ENCODE measurements around the gene PLEKHN1.

GRCh38 chr1:998745-998994 is 32.4 kb downstream of the PLEKHN1 start:
- no peak for TF ChIP-seq EZH2 (IDR thresholded peaks at IDR 0.05; ENCODE audit: borderline replicate concordance, low read depth, low read length, poor library complexity, severe bottlenecking)
- TF ChIP-seq, protein P1, sequence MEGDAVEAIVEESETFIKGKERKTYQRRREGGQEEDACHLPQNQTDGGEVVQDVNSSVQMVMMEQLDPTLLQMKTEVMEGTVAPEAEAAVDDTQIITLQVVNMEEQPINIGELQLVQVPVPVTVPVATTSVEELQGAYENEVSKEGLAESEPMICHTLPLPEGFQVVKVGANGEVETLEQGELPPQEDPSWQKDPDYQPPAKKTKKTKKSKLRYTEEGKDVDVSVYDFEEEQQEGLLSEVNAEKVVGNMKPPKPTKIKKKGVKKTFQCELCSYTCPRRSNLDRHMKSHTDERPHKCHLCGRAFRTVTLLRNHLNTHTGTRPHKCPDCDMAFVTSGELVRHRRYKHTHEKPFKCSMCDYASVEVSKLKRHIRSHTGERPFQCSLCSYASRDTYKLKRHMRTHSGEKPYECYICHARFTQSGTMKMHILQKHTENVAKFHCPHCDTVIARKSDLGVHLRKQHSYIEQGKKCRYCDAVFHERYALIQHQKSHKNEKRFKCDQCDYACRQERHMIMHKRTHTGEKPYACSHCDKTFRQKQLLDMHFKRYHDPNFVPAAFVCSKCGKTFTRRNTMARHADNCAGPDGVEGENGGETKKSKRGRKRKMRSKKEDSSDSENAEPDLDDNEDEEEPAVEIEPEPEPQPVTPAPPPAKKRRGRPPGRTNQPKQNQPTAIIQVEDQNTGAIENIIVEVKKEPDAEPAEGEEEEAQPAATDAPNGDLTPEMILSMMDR (conservative IDR thresholded peaks at IDR 0.05; ENCODE audit: low read depth, low read length): no peak

Data from A673 (cell line).